Measurements from ENCODE around the gene PRPH2.

Gene PRPH2

GRCh38 chr6:42754759-42755158 is 32.4 kb upstream of the PRPH2 start:
- Histone ChIP-seq H2BK120ac (ENCODE audit: low read depth, low read length) (no peak overlapping the region), H3K79me1 (ENCODE audit: low read length) (no peaks in the 10 kb centered on the region), H3K79me2 (ENCODE audit: control insufficient read depth, insufficient read depth, low read length) (no peaks in the 10 kb centered on the region), H3K36me3 (ENCODE audit: control insufficient read depth, insufficient read depth, low read length) (no peaks in the 10 kb centered on the region), H3K23ac (ENCODE audit: low read length) (no peak overlapping the region), H3K18ac (ENCODE audit: low read length) (no peak overlapping the region), H2BK5ac (ENCODE audit: low read length) (no peak overlapping the region), H3K4me3 (ENCODE audit: low read length) (no peak overlapping the region), H3K9ac (ENCODE audit: low read length) (no peak overlapping the region), H3K4me2 (ENCODE audit: low read length) (no peak overlapping the region), H2AK5ac (ENCODE audit: low read length) (no peak overlapping the region), H3K27me3 (ENCODE audit: insufficient read depth, low read length, poor library complexity) (no peaks in the 10 kb centered on the region), H3K4ac (ENCODE audit: low read depth, low read length) (no peak overlapping the region), H3K56ac (ENCODE audit: low read length) (no peak overlapping the region), H4K5ac (ENCODE audit: low read length) (no peak overlapping the region), H4K8ac (ENCODE audit: low read depth, low read length) (no peak overlapping the region), H3K4me1 (ENCODE audit: control insufficient read depth, low read depth, low read length) (peaks cover 2% of the 10 kb centered on the region), H3K27ac (ENCODE audit: low read depth, low read length) (no peak overlapping the region), H2BK15ac (replicated peaks; ENCODE audit: low read depth) (no peak overlapping the region)
- no CpG with 5 or more reads among the region's 5 CpGs for WGBS (ENCODE audit: extremely low coverage, insufficient coverage, low lambda C conversion rate)
- DNase-seq, result no peak

- H2BK120ac ChIP-seq (ENCODE audit: low read depth, low read length), result no peak overlapping the region
- no peak overlapping the region for H4K8ac ChIP-seq (ENCODE audit: low read depth, low read length)
- H3K4me1 ChIP-seq (ENCODE audit: control insufficient read depth, low read depth, low read length), result no peaks in the 10 kb centered on the region
- H2BK15ac ChIP-seq (replicated peaks; ENCODE audit: low read depth), result no peak overlapping the region
- no peak overlapping the region for H3K27ac ChIP-seq (ENCODE audit: low read depth, low read length)
- no peak overlapping the region for H3K23ac ChIP-seq (ENCODE audit: low read length)
- no peak for DNase-seq
- H3K18ac ChIP-seq (ENCODE audit: low read length), result no peak overlapping the region
- H3K4me3 ChIP-seq (ENCODE audit: low read length), result no peak overlapping the region
- no peak overlapping the region for H3K9ac ChIP-seq (ENCODE audit: low read length)
- H2BK5ac ChIP-seq (ENCODE audit: low read length), result no peak overlapping the region
- H3K79me2 ChIP-seq (ENCODE audit: control insufficient read depth, insufficient read depth, low read length), result no peaks in the 10 kb centered on the region
- H3K27me3 ChIP-seq (ENCODE audit: insufficient read depth, low read length, poor library complexity), result no peaks in the 10 kb centered on the region
- no CpG with 5 or more reads among the region's 3 CpGs for WGBS (ENCODE audit: extremely low coverage, insufficient coverage, low lambda C conversion rate)
- H3K4ac ChIP-seq (ENCODE audit: low read depth, low read length), result no peak overlapping the region
- H4K5ac ChIP-seq (ENCODE audit: low read length), result no peak overlapping the region
- H3K36me3 ChIP-seq (ENCODE audit: control insufficient read depth, insufficient read depth, low read length), result no peaks in the 10 kb centered on the region
- H3K56ac ChIP-seq (ENCODE audit: low read length), result no peak overlapping the region
- peaks cover 2% of the 10 kb centered on the region for H3K79me1 ChIP-seq (ENCODE audit: low read length)
- H3K4me2 ChIP-seq (ENCODE audit: low read length), result no peak overlapping the region
- H2AK5ac ChIP-seq (ENCODE audit: low read length), result no peak overlapping the region
These were observed 28.7 kb upstream of the PRPH2 start for GRCh38 chr6:42751055-42751454.

GRCh38 chr6:42748203-42748898 is 26.0 kb upstream of the PRPH2 start:
- no peak overlapping the region for H3K56ac ChIP-seq (ENCODE audit: low read length)
- no peak overlapping the region for H2BK120ac ChIP-seq (ENCODE audit: low read depth, low read length)
- H4K8ac ChIP-seq (ENCODE audit: low read depth, low read length), result no peak overlapping the region
- H3K79me2 ChIP-seq (ENCODE audit: control insufficient read depth, insufficient read depth, low read length), result peaks cover 17% of the 10 kb centered on the region
- H3K27ac ChIP-seq (ENCODE audit: low read depth, low read length), result no peak overlapping the region
- no peak overlapping the region for H3K4me3 ChIP-seq (ENCODE audit: low read length)
- H3K27me3 ChIP-seq (ENCODE audit: insufficient read depth, low read length, poor library complexity), result no peaks in the 10 kb centered on the region
- H3K4me2 ChIP-seq (ENCODE audit: low read length), result no peak overlapping the region
- no peak overlapping the region for H2BK5ac ChIP-seq (ENCODE audit: low read length)
- no peak overlapping the region for H2BK15ac ChIP-seq (replicated peaks; ENCODE audit: low read depth)
- no peak overlapping the region for H2AK5ac ChIP-seq (ENCODE audit: low read length)
- no peak overlapping the region for H3K4ac ChIP-seq (ENCODE audit: low read depth, low read length)
- H3K4me1 ChIP-seq (ENCODE audit: control insufficient read depth, low read depth, low read length), result peaks cover 2% of the 10 kb centered on the region
- no peaks in the 10 kb centered on the region for H3K36me3 ChIP-seq (ENCODE audit: control insufficient read depth, insufficient read depth, low read length)
- DNase-seq, result no peak
- H4K5ac ChIP-seq (ENCODE audit: low read length), result no peak overlapping the region
- no peak overlapping the region for H3K18ac ChIP-seq (ENCODE audit: low read length)
- H3K79me1 ChIP-seq (ENCODE audit: low read length), result peaks cover 9% of the 10 kb centered on the region
- no peak overlapping the region for H3K23ac ChIP-seq (ENCODE audit: low read length)
- no peak overlapping the region for H3K9ac ChIP-seq (ENCODE audit: low read length)
- no CpG with 5 or more reads among the region's 8 CpGs for WGBS (ENCODE audit: extremely low coverage, insufficient coverage, low lambda C conversion rate)

DNA sequence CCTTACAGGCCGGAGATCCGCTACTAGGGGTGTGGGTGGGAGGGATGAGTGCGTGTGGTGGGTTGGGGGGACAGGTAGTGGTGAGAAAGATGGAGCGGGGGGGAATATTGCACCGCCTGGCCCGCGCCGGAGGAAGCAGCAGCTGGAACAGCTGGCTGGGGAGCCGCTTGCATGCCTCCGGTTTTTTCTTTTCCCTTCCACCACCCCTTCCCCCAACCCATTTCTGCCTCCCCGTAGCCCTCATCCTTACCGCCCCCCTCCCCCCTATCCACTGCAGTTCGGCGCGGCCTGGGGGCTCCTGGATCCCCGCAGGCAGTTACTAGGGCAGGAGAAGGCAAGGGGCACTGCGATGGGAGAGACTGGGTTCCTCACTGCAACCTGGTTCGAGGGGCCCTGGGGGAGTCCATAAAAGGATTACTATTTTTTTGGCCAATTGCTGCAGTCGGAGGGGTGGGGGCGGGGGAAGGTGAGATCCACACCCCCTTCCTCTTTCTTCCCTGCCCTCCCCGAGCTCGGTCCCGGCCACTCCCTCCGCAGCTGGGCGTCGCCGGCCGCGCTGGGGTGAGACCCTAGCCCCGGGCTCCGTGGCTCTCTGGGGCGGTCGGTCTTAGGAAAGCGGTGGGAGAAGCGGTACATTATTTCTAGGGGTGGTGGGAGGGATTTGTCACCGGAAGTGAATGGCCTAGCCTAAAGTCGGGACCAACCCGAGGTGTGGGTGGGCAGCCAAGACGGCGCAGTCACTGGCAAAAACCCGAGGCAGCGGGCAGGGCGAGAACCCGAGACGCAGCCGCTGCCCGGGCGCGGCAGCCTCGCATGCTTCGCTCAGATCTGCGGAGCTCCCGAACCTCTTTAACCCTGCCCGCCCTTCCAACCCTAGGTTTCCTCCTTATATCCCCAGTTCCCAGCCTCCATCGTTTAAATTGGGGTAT is 24.3 kb upstream of the PRPH2 start:
- Histone ChIP-seq H3K4me3 (ENCODE audit: low read length) (peak overlapping the region; percentile 82), H3K4me2 (ENCODE audit: low read length) (peak overlapping the region; percentile 98), H4K5ac (ENCODE audit: low read length) (no peak overlapping the region), H3K36me3 (ENCODE audit: control insufficient read depth, insufficient read depth, low read length) (no peaks in the 10 kb centered on the region), H3K27ac (ENCODE audit: low read depth, low read length) (peak overlapping the region; percentile 99), H3K79me2 (ENCODE audit: control insufficient read depth, insufficient read depth, low read length) (peaks cover 17% of the 10 kb centered on the region), H3K56ac (ENCODE audit: low read length) (peak overlapping the region; percentile 95), H3K9ac (ENCODE audit: low read length) (peak overlapping the region; percentile 89), H3K27me3 (ENCODE audit: insufficient read depth, low read length, poor library complexity) (no peaks in the 10 kb centered on the region), H3K4me1 (ENCODE audit: control insufficient read depth, low read depth, low read length) (peaks cover 2% of the 10 kb centered on the region), H2BK120ac (ENCODE audit: low read depth, low read length) (peak overlapping the region; percentile 86), H3K18ac (ENCODE audit: low read length) (peak overlapping the region; percentile 91), H3K79me1 (ENCODE audit: low read length) (peaks cover 9% of the 10 kb centered on the region), H4K8ac (ENCODE audit: low read depth, low read length) (peak overlapping the region; percentile 59), H3K23ac (ENCODE audit: low read length) (peak overlapping the region; percentile 0), H3K4ac (ENCODE audit: low read depth, low read length) (peak overlapping the region; percentile 92), H2AK5ac (ENCODE audit: low read length) (no peak overlapping the region), H2BK5ac (ENCODE audit: low read length) (peak overlapping the region; percentile 80), H2BK15ac (replicated peaks; ENCODE audit: low read depth) (no peak overlapping the region)
- peak; percentile 98 for DNase-seq
- no CpG with 5 or more reads among the region's 55 CpGs for WGBS (ENCODE audit: extremely low coverage, insufficient coverage, low lambda C conversion rate)

DNA sequence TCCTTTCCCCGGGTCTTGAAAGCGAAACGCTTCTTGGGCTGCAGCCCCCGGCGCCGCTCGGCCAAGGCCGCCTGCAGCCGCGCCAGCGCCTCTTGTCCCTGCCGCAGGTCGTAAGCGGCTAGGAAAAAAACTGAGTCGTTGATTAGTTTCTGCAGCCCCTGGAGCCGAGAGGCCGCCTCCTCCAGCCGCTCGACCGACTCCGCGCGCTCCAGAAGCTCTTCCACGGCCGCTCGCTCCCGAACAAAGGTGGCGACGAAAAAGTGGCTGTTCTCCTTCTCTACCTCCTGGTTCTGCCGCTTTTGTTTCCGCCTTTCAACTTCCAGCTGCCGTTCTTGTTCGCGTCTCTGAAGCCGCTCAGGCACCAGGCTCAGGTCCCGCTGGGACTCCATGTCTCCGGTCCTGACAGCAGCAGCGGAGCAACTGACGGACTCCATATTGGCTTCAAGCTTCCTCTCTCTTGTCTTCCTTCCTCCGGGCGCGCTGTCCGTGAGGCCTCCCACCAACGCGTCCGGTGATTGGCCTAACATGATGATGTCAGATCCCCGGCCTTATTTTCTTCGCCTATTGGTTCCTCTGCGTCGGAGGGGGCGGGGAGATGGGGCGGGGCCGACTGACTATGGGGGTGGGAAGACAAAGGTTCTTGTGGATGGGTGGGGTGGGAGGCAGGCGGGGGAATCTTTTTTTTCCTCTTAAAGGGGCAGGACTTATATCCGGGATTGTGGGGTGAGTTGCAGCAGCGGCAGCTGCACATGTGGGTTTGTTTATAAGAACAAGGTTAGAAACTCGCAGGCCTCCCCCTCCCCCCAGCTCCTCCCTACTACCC is 23.5 kb upstream of the PRPH2 start, which contains the start of gene TBCC:
Gene TBCC (minus strand): TSS at position 464 of the 823 bp plus-strand sequence. CDS start 30 bp downstream, at position 434.
- H4K8ac ChIP-seq (ENCODE audit: low read depth, low read length), result peak within 1 kb of the TSS; percentile 59

More for the DNA sequence above, 23.5 kb upstream of the PRPH2 start, which contains the start of gene TBCC:
- Histone ChIP-seq H3K4me3 (ENCODE audit: low read length) (peak within 1 kb of the TSS; percentile 100), H3K18ac (ENCODE audit: low read length) (peak within 1 kb of the TSS; percentile 91), H2BK120ac (ENCODE audit: low read depth, low read length) (peak within 1 kb of the TSS; percentile 86), H4K5ac (ENCODE audit: low read length) (no peak within 1 kb of the TSS), H3K4ac (ENCODE audit: low read depth, low read length) (peak within 1 kb of the TSS; percentile 92), H3K4me1 (ENCODE audit: control insufficient read depth, low read depth, low read length) (peaks cover 2% of the 10 kb centered on the region), H2BK5ac (ENCODE audit: low read length) (peak within 1 kb of the TSS; percentile 69), H3K79me2 (ENCODE audit: control insufficient read depth, insufficient read depth, low read length) (peaks cover 17% of the 10 kb centered on the region), H3K23ac (ENCODE audit: low read length) (no peak within 1 kb of the TSS), H3K79me1 (ENCODE audit: low read length) (peaks cover 9% of the 10 kb centered on the region), H3K56ac (ENCODE audit: low read length) (peak within 1 kb of the TSS; percentile 99), H3K4me2 (ENCODE audit: low read length) (peak within 1 kb of the TSS; percentile 98), H3K27me3 (ENCODE audit: insufficient read depth, low read length, poor library complexity) (no peaks in the 10 kb centered on the region), H2AK5ac (ENCODE audit: low read length) (no peak within 1 kb of the TSS), H3K9ac (ENCODE audit: low read length) (peak within 1 kb of the TSS; percentile 97), H2BK15ac (replicated peaks; ENCODE audit: low read depth) (no peak within 1 kb of the TSS), H3K36me3 (ENCODE audit: control insufficient read depth, insufficient read depth, low read length) (no peaks in the 10 kb centered on the region), H3K27ac (ENCODE audit: low read depth, low read length) (peak within 1 kb of the TSS; percentile 99)
- WGBS (ENCODE audit: extremely low coverage, insufficient coverage, low lambda C conversion rate), result no CpG with 5 or more reads among the region's 57 CpGs
- peak; percentile 100 for DNase-seq

Data from mesendoderm (in vitro differentiated cells).